Neural crest cell (in vitro differentiated cells): ENCODE results near the gene TNS3. TPM values are rescaled to one million over a fixed set of nuclear protein-coding genes. Genes with fewer than 3 reads are reported as not detected.

Experiments used
- DNase-seq: peaks from one replicate; pipeline ENCODE4 v3.0.0; 2021; ENCODE audit warnings: low read depth, mixed read lengths, low spot score
- H3K27ac Mint-ChIP-seq: one replicate; pipeline ENCODE4 v1.8.0; 2021; ENCODE audit warnings: mild to moderate bottlenecking, mixed read lengths; ENCODE audit not compliant: unreplicated experiment
- H3K27me3 Mint-ChIP-seq: 2 replicates; pipeline ENCODE4 v1.8.0; 2021; ENCODE audit warnings: low read depth, mild to moderate bottlenecking, mixed read lengths
- H3K36me3 Mint-ChIP-seq: 2 replicates; pipeline ENCODE4 v1.8.0; 2021; ENCODE audit warnings: low read depth, mild to moderate bottlenecking, mixed read lengths
- H3K4me1 Mint-ChIP-seq: 2 replicates; pipeline ENCODE4 v1.8.0; 2021; ENCODE audit warnings: mixed read lengths
- H3K4me3 Mint-ChIP-seq: one replicate; pipeline ENCODE4 v1.8.0; 2021; ENCODE audit warnings: mild to moderate bottlenecking, mixed read lengths
- H3K9me3 Mint-ChIP-seq: 2 replicates; pipeline ENCODE4 v1.8.0; 2021; ENCODE audit warnings: mixed read lengths
- total RNA-seq: library from RNA; stranded (reverse); gene quantifications from 2 replicates; pipeline ENCODE4 v1.2.1, GENCODE V29; 2021
- TF ChIP-seq, protein P1 (sequence below): fragments of 200-600 bp; sonication (generic); conservative IDR thresholded peaks from 2 replicates; pipeline ENCODE4 v1.5.0; 2021; ENCODE audit warnings: antibody characterized with exemption, mild to moderate bottlenecking

Gene TNS3
- total RNA-seq, 1 donor from 2014 or later = 26.4 TPM

DNA sequence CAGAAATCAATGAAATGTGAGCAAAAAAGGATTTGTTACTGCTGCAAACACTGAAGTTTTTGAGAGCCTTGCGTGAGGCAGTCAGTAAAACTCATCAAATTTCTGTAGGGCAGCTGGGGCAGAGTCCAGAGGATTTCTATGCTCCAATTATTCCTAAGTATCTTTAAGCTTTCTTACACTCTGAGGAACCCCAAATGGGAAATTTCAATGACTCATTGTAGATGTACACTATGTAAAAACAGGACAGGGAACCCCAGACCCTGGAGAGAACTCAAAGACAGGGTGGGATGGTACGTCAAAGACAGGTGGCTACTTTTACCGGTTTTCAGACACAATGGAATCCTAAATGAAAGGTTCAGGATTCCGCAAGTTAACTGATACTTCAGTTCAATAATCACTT lies 120.2 kb downstream of the TNS3 start:
- no peaks in the 10 kb centered on the region for H3K9me3 Mint-ChIP-seq
- H3K27ac Mint-ChIP-seq = no peak overlapping the region
- DNase-seq = no peak
- peaks cover 5% of the 10 kb centered on the region for H3K4me1 Mint-ChIP-seq
- TF ChIP-seq, protein P1, sequence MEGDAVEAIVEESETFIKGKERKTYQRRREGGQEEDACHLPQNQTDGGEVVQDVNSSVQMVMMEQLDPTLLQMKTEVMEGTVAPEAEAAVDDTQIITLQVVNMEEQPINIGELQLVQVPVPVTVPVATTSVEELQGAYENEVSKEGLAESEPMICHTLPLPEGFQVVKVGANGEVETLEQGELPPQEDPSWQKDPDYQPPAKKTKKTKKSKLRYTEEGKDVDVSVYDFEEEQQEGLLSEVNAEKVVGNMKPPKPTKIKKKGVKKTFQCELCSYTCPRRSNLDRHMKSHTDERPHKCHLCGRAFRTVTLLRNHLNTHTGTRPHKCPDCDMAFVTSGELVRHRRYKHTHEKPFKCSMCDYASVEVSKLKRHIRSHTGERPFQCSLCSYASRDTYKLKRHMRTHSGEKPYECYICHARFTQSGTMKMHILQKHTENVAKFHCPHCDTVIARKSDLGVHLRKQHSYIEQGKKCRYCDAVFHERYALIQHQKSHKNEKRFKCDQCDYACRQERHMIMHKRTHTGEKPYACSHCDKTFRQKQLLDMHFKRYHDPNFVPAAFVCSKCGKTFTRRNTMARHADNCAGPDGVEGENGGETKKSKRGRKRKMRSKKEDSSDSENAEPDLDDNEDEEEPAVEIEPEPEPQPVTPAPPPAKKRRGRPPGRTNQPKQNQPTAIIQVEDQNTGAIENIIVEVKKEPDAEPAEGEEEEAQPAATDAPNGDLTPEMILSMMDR = no peak
- no peak overlapping the region for H3K4me3 Mint-ChIP-seq
- H3K36me3 Mint-ChIP-seq = no peaks in the 10 kb centered on the region
- H3K27me3 Mint-ChIP-seq = no peaks in the 10 kb centered on the region

DNA sequence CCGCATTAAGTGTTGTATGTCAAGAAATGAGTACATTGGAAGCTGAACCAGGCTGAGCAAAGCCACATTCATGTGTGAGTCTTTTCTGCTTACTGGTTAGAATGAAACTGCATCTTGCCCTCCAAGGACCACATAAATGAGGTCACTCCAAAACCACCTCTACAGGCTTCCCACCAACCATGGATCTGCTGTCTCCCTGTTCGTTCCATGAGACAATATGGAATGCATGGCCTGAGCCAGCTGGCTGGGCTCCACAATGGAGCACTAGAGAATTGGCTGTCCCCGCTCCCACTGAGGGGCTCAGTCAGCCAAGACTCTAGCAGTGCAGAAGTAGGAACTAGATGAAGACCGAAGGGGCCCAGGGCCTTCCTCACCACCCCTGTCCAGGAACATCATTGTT lies 120.8 kb downstream of the TNS3 start:
- DNase-seq = no peak
- Mint-ChIP-seq H3K4me3 (no peak overlapping the region), H3K9me3 (no peaks in the 10 kb centered on the region), H3K36me3 (no peaks in the 10 kb centered on the region), H3K27ac (no peak overlapping the region), H3K27me3 (no peaks in the 10 kb centered on the region), H3K4me1 (peaks cover 5% of the 10 kb centered on the region)
- TF ChIP-seq, protein P1 = no peak

DNA sequence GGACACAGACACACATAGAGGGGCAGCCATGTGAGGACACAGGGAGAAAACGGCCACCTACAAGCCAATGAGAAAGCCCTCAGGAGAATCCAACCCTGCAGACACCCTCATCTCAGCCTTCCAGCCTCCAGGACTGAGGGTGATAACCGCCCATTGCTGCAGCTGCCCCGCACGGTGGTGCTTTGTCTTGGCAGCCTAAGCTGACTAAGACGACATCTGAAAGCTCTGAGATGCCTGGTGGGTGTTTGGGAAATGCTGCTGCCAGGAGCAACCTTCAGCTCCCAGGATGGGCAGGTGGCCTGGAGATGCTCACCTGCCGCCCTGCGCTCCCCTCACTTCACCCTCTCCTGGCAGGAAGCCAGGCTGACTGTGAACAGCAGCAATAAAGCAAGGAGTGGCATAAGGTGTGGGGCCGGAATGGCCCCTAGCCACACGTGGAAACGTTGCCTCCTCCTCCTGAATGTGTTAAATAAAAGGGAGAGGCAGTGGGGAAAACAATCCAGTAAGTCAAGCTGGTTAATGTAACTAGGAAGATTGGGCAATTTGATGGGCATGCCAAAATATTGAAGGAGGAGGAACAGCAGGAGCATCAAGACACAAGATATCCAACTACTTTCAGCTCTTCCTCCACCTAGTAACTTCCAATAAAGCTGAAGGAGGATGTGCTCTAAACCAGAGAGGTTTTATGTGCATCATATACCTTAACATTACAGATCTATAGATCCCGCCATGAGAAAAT lies 121.5 kb downstream of the TNS3 start:
- no peaks in the 10 kb centered on the region for H3K27me3 Mint-ChIP-seq
- H3K36me3 Mint-ChIP-seq = no peaks in the 10 kb centered on the region
- no peak for DNase-seq
- TF ChIP-seq, protein P1 = no peak
- no peak overlapping the region for H3K27ac Mint-ChIP-seq
- H3K4me3 Mint-ChIP-seq = no peak overlapping the region
- H3K4me1 Mint-ChIP-seq = peaks cover 5% of the 10 kb centered on the region
- H3K9me3 Mint-ChIP-seq = no peaks in the 10 kb centered on the region

DNA sequence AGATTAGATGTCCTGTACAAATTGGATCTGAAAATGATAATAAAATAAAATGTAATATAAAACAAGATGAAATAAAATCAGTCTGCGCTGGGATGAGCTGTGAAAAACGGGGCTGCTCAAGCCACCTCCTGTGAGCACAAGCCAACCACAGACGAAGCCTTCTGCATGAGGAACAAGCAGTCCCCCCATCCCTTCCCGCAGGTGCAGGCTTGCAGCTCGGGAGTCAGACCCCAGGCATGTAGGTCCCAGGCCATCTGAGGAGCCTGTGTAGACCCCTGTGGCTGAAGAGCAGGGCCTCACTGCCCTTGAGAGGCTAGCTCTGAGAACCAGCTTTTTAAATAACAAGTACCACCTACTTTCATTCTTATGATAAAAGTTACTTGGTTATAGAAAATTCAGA lies 123.4 kb downstream of the TNS3 start:
- Mint-ChIP-seq H3K27ac (no peak overlapping the region), H3K4me3 (no peak overlapping the region), H3K4me1 (peaks cover 17% of the 10 kb centered on the region), H3K36me3 (no peaks in the 10 kb centered on the region), H3K9me3 (no peaks in the 10 kb centered on the region), H3K27me3 (no peaks in the 10 kb centered on the region)
- no peak for DNase-seq
- TF ChIP-seq, protein P1 = no peak

DNA sequence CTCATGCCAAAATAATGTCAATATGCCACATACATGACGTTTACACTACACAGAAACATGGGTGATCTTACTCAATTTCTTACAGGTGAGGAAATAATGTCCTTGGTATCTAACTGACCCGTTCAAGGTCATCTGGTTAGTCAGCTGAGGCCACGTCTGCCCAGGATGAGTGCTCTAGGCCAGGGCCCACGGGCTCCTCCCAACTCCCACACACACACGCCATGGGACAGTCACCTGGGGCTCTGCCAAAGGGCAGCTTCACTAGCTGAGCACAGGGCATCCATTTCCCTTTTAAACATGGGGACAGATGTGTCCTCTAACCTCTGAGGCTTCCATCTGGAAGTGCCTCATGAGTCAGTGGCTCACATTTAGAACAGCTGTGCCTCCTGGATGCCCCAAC lies 123.9 kb downstream of the TNS3 start:
- H3K4me1 Mint-ChIP-seq = peaks cover 18% of the 10 kb centered on the region
- DNase-seq = no peak
- no peaks in the 10 kb centered on the region for H3K9me3 Mint-ChIP-seq
- no peaks in the 10 kb centered on the region for H3K27me3 Mint-ChIP-seq
- no peak overlapping the region for H3K4me3 Mint-ChIP-seq
- no peaks in the 10 kb centered on the region for H3K36me3 Mint-ChIP-seq
- peak overlapping the region; percentile 17 for H3K27ac Mint-ChIP-seq
- TF ChIP-seq, protein P1 = no peak
